ENCODE data around the gene XK.
"Not testable (repeated sequence)": the region's sequence is repeated elsewhere in the genome, so short reads cannot be mapped to it uniquely, and the experiment has no call there.

Gene XK, protein sequence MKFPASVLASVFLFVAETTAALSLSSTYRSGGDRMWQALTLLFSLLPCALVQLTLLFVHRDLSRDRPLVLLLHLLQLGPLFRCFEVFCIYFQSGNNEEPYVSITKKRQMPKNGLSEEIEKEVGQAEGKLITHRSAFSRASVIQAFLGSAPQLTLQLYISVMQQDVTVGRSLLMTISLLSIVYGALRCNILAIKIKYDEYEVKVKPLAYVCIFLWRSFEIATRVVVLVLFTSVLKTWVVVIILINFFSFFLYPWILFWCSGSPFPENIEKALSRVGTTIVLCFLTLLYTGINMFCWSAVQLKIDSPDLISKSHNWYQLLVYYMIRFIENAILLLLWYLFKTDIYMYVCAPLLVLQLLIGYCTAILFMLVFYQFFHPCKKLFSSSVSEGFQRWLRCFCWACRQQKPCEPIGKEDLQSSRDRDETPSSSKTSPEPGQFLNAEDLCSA

GRCh38 chrX:37685381-37686359 is at the start of gene XK:
Gene XK (plus strand): TSS chrX:37685791. CDS start chrX:37685962, 171 bp downstream.
- Mint-ChIP-seq H3K27ac (no peak within 1 kb of the TSS), H3K36me3 (no peaks in the 10 kb centered on the region), H3K4me3 (peak within 1 kb of the TSS; percentile 61), H3K9me3 (no peaks in the 10 kb centered on the region), H3K4me1 (no peaks in the 10 kb centered on the region)
- DNase-seq (ENCODE audit: low spot score in 2 of 2): peak; percentile 6 to 52
- ATAC-seq: peak; percentile 87

GRCh38 chrX:37638047-37638446 is 47.5 kb upstream of the XK start:
- Mint-ChIP-seq H3K36me3 (no peaks in the 10 kb centered on the region), H3K9me3 (no peaks in the 10 kb centered on the region), H3K4me1 (no peaks in the 10 kb centered on the region), H3K27ac (no peak overlapping the region), H3K4me3 (no peak overlapping the region)
- DNase-seq (ENCODE audit: low spot score in 2 of 2): no peak
- no peak for ATAC-seq

- Mint-ChIP-seq H3K36me3 (no peaks in the 10 kb centered on the region), H3K27ac (no peak overlapping the region), H3K4me1 (no peaks in the 10 kb centered on the region), H3K9me3 (no peaks in the 10 kb centered on the region), H3K4me3 (no peak overlapping the region)
- DNase-seq (ENCODE audit: low spot score in 2 of 2): no peak
- no peak for ATAC-seq
Measured at GRCh38 chrX:37640142-37640541, 45.4 kb upstream of the XK start.

DNA sequence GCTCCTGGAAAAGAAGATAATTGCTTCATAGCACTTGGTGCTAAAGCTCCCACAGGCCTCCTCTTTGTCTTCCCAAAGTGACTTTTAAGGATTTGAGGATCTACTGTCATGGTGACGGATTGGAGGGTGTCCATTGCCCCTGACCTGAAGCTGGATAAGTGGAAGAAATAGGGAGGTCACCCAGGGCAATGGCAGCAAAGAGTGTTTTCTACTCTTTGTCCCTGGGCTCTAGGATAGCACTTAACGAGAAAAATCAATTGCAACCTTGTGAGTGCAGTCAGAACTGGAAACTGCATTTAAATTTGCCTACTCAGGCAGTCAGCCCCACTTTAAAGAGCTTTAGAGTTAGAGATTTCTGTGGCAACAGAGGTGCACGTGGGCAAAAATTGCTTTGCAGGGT is 43.7 kb upstream of the XK start:
- DNase-seq (ENCODE audit: low spot score in 2 of 2) (no peak), ATAC-seq (no peak)
- no peaks in the 10 kb centered on the region for H3K9me3 Mint-ChIP-seq

GRCh38 chrX:37644381-37645305 is 40.9 kb upstream of the XK start:
- DNase-seq (ENCODE audit: low spot score in 2 of 2) (no peak), ATAC-seq (no peak)
- no peaks in the 10 kb centered on the region for H3K36me3 Mint-ChIP-seq
- no peak overlapping the region for H3K27ac Mint-ChIP-seq
- H3K4me1 Mint-ChIP-seq: no peaks in the 10 kb centered on the region
- H3K4me3 Mint-ChIP-seq: no peak overlapping the region
- H3K9me3 Mint-ChIP-seq: no peaks in the 10 kb centered on the region

More for the DNA sequence above, 43.7 kb upstream of the XK start:
- Mint-ChIP-seq H3K4me3 (no peak overlapping the region), H3K4me1 (no peaks in the 10 kb centered on the region), H3K36me3 (no peaks in the 10 kb centered on the region), H3K27ac (no peak overlapping the region)

- ATAC-seq: no peak
- no peak overlapping the region for H3K4me3 Mint-ChIP-seq
- no peaks in the 10 kb centered on the region for H3K36me3 Mint-ChIP-seq
- no peaks in the 10 kb centered on the region for H3K9me3 Mint-ChIP-seq
- no peak for DNase-seq (ENCODE audit: low spot score in 2 of 2)
- no peak overlapping the region for H3K27ac Mint-ChIP-seq
- H3K4me1 Mint-ChIP-seq: no peaks in the 10 kb centered on the region
Measured at GRCh38 chrX:37646254-37646653, 39.3 kb upstream of the XK start.

DNA sequence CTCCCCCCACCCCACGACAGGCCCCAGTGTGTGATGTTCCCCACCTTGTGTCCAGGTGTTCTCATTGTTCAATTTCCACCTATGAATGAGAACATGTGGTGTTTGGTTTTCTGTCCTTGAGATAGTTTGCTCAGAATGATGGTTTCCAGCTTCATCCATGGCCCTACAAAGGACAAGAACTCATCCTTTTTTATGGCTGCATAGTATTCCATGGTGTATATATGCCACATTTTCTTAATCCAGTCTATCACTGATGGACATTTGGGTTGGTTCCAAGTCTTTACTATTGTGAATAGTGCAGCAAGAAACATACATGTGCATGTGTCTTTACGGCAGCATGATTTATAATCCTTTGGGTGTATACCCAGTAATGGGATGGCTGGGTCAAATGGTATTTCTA is 34.7 kb upstream of the XK start:
- not testable (repeated sequence) for H3K4me3 Mint-ChIP-seq; H3K9me3 Mint-ChIP-seq; H3K36me3 Mint-ChIP-seq; H3K27ac Mint-ChIP-seq; ATAC-seq; DNase-seq (ENCODE audit: low spot score in 2 of 2); H3K4me1 Mint-ChIP-seq

DNA sequence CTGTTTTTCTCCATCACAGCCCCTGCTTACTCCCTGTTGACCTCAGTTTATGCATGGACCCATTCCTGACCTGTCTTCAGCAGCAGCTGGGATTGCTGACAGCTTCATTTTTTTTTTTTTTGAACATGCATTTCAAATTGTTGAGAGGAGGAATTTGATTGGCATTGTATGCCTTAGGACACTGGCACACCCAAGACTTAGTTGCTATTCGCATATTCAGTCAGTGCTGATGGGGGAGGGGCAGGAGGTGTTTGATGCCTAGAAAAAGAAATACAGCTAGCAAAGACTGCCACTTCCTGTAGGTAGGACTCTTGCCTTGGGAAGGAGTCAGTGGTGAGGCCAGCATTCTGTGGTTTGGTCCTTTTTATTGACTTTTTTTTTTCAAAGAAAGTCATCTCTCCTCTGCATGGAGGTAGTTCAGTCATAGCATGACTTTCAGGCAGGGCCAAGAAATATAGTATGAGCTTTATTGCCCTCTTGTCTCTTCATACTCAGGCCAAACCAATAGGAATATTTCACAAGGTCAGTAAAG is 33.6 kb upstream of the XK start:
- Mint-ChIP-seq H3K9me3 (no peaks in the 10 kb centered on the region), H3K27ac (no peak overlapping the region), H3K4me3 (no peak overlapping the region), H3K4me1 (no peaks in the 10 kb centered on the region), H3K36me3 (no peaks in the 10 kb centered on the region)
- DNase-seq (ENCODE audit: low spot score in 2 of 2) (no peak), ATAC-seq (no peak)

GRCh38 chrX:37652589-37653231 is 32.9 kb upstream of the XK start:
- Mint-ChIP-seq H3K36me3 (no peaks in the 10 kb centered on the region), H3K9me3 (no peaks in the 10 kb centered on the region), H3K27ac (no peak overlapping the region), H3K4me3 (no peak overlapping the region), H3K4me1 (no peaks in the 10 kb centered on the region)
- ATAC-seq (no peak), DNase-seq (ENCODE audit: low spot score in 2 of 2) (no peak)

GRCh38 chrX:37653397-37654085 is 32.0 kb upstream of the XK start:
- no peak for ATAC-seq
- Mint-ChIP-seq H3K27ac (no peak overlapping the region), H3K4me3 (no peak overlapping the region), H3K9me3 (no peaks in the 10 kb centered on the region), H3K36me3 (no peaks in the 10 kb centered on the region), H3K4me1 (no peaks in the 10 kb centered on the region)
- no peak for DNase-seq (ENCODE audit: low spot score in 2 of 2)

GRCh38 chrX:37658343-37659030 is 27.1 kb upstream of the XK start:
- H3K27ac Mint-ChIP-seq: no peak overlapping the region
- ATAC-seq: no peak

DNA sequence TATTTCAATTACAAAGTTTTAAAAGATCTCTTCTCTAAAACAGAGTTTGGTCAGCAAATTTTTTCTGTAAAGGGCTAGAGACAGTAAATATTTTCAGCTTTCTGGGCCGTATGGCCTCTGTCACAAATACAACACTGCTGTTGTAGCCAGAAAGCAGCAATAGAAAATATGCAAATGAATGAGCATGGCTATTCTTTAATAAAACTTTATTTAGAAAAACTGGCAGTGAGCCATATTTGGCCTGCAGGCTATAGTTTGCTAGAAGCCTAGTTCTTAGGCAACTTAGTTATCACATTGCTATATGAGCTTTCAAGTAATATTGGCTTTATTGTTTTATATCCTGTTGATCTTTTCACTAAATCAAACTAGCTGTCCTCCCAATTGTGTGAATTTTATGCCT is 26.5 kb upstream of the XK start:
- Mint-ChIP-seq H3K9me3 (no peaks in the 10 kb centered on the region), H3K36me3 (no peaks in the 10 kb centered on the region), H3K4me3 (no peak overlapping the region), H3K27ac (no peak overlapping the region), H3K4me1 (no peaks in the 10 kb centered on the region)
- no peak for ATAC-seq
- no peak for DNase-seq (ENCODE audit: low spot score in 2 of 2)

More at GRCh38 chrX:37658343-37659030, 27.1 kb upstream of the XK start:
- no peaks in the 10 kb centered on the region for H3K36me3 Mint-ChIP-seq
- H3K4me3 Mint-ChIP-seq: no peak overlapping the region
- H3K4me1 Mint-ChIP-seq: no peaks in the 10 kb centered on the region
- H3K9me3 Mint-ChIP-seq: no peaks in the 10 kb centered on the region
- DNase-seq (ENCODE audit: low spot score in 2 of 2): no peak

GRCh38 chrX:37662181-37662580 is 23.4 kb upstream of the XK start:
- H3K9me3 Mint-ChIP-seq: no peaks in the 10 kb centered on the region
- H3K36me3 Mint-ChIP-seq: no peaks in the 10 kb centered on the region
- no peak overlapping the region for H3K4me3 Mint-ChIP-seq
- H3K27ac Mint-ChIP-seq: no peak overlapping the region
- ATAC-seq (no peak), DNase-seq (ENCODE audit: low spot score in 2 of 2) (no peak)
- no peaks in the 10 kb centered on the region for H3K4me1 Mint-ChIP-seq

Measured in stimulated activated effector memory CD8-positive, alpha-beta T cell treated with anti-CD3 and anti-CD28 coated beads, Interleukin-12 subunit alpha, Interleukin-12 subunit beta, amount 100 ng/mL, for 72 hours (primary cell).